ENCODE measurements around the gene AKNAD1. TPM values are rescaled to one million over a fixed set of nuclear protein-coding genes. Genes with fewer than 3 reads are reported as not detected.
A peak's percentile ranks its signal among the peaks of the same experiment; 100 is the strongest.

The AKNAD1 gene
- polyA plus RNA-seq = 4.6 to 6.9 TPM (median 5.1 TPM) in 3 replicates
- 0.82 TPM for polyA plus RNA-seq (2011; ENCODE audit: low read depth)
- 2.9 and 5.6 TPM in 2 replicates for polyA plus RNA-seq (2011; cell fraction: cytosol; rRNA removed)
- polyA plus RNA-seq (2011; cell fraction: nucleus; rRNA removed) = 5.8 and 8.3 TPM in 2 replicates
- 2.0 and 4.4 TPM in 2 replicates for polyA plus RNA-seq (2012; ENCODE audit: low replicate concordance)
- 0.56 to 2.2 TPM (median 0.66 TPM) in 3 replicates for polyA minus RNA-seq
- not detected for polyA minus RNA-seq (2011; cell fraction: cytosol; rRNA and poly(A)+ RNA removed)
- 3.5 and 3.6 TPM in 2 replicates for polyA minus RNA-seq (2011; cell fraction: nucleus; rRNA and poly(A)+ RNA removed)

GRCh38 chr1:108856994-108857393 lies at the start of gene AKNAD1:
Gene AKNAD1 (minus strand): TSS chr1:108857094. CDS start chr1:108852664, 4,430 bp downstream.
- dilution Hi-C loops (cut with MboI; ENCODE audit: extremely low pct_ligation_motif_present, low sequenced_read_pairs) = no loop called here
- H3K79me2 ChIP-seq (ENCODE audit: control insufficient read depth, insufficient read depth, low read length) = no peaks in the 10 kb centered on the region
- no peak for DNase-seq (ENCODE audit: low read depth, low spot score)
- no peak within 1 kb of the TSS for H3K27ac ChIP-seq (ENCODE audit: control insufficient read depth, insufficient read depth, low read length)
- H3K27me3 ChIP-seq (ENCODE audit: control insufficient read depth, extremely low read depth, insufficient read depth, low read length) = no peaks in the 10 kb centered on the region
- H3K4me2 ChIP-seq (ENCODE audit: control insufficient read depth, extremely low read depth, insufficient read depth, low read depth, low read length) = no peak within 1 kb of the TSS
- no peaks in the 10 kb centered on the region for H3K36me3 ChIP-seq (ENCODE audit: control insufficient read depth in 2 of 2, extremely low read depth in 1 of 2, insufficient read depth in 2 of 2, low read length in 2 of 2)
- H3K4me1 ChIP-seq (ENCODE audit: control insufficient read depth, extremely low read depth, insufficient read depth, low read length) = peaks cover 11% of the 10 kb centered on the region
- no peak within 1 kb of the TSS for H2AFZ ChIP-seq (ENCODE audit: control insufficient read depth, low read length)
- FAIRE-seq = no peak
- H3K9me3 ChIP-seq (ENCODE audit: control insufficient read depth, low read depth, low read length) = no peaks in the 10 kb centered on the region
- H3K9me1 ChIP-seq (ENCODE audit: control insufficient read depth, extremely low read depth, insufficient read depth, low read length) = no peaks in the 10 kb centered on the region
- TF ChIP-seq EZH2 (IDR thresholded peaks at IDR 0.05; ENCODE audit: low read length) = no peak
- TF ChIP-seq, protein P1, sequence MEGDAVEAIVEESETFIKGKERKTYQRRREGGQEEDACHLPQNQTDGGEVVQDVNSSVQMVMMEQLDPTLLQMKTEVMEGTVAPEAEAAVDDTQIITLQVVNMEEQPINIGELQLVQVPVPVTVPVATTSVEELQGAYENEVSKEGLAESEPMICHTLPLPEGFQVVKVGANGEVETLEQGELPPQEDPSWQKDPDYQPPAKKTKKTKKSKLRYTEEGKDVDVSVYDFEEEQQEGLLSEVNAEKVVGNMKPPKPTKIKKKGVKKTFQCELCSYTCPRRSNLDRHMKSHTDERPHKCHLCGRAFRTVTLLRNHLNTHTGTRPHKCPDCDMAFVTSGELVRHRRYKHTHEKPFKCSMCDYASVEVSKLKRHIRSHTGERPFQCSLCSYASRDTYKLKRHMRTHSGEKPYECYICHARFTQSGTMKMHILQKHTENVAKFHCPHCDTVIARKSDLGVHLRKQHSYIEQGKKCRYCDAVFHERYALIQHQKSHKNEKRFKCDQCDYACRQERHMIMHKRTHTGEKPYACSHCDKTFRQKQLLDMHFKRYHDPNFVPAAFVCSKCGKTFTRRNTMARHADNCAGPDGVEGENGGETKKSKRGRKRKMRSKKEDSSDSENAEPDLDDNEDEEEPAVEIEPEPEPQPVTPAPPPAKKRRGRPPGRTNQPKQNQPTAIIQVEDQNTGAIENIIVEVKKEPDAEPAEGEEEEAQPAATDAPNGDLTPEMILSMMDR (optimal IDR thresholded peaks at IDR 0.05 in 1 of 3, IDR thresholded peaks at IDR 0.05 in 1 of 3, conservative IDR thresholded peaks at IDR 0.05 in 1 of 3; ENCODE audit: extremely low read depth in 1 of 3, insufficient read depth in 2 of 3, low read length in 3 of 3) = no peak
- H3K9ac ChIP-seq (ENCODE audit: control insufficient read depth, extremely low read depth, insufficient read depth, low read length) = no peak within 1 kb of the TSS
- H4K20me1 ChIP-seq (ENCODE audit: control insufficient read depth, extremely low read depth, insufficient read depth, low read length) = no peaks in the 10 kb centered on the region
- H3K4me3 ChIP-seq (ENCODE audit: control insufficient read depth in 2 of 3, extremely low read depth in 1 of 3, insufficient read depth in 2 of 3, low read depth in 1 of 3, low read length in 3 of 3) = no peak within 1 kb of the TSS

- H3K4me3 ChIP-seq (ENCODE audit: control insufficient read depth in 2 of 3, extremely low read depth in 1 of 3, insufficient read depth in 2 of 3, low read depth in 1 of 3, low read length in 3 of 3) = no peak overlapping the region
- peaks cover 21 to 45% of the 10 kb centered on the region in 2 experiments for H3K36me3 ChIP-seq (ENCODE audit: control insufficient read depth in 2 of 2, extremely low read depth in 1 of 2, insufficient read depth in 2 of 2, low read length in 2 of 2)
- no peak overlapping the region for H2AFZ ChIP-seq (ENCODE audit: control insufficient read depth, low read length)
- H3K27ac ChIP-seq (ENCODE audit: control insufficient read depth, insufficient read depth, low read length) = peak overlapping the region; percentile 34
- no peak for FAIRE-seq
- H3K9me1 ChIP-seq (ENCODE audit: control insufficient read depth, extremely low read depth, insufficient read depth, low read length) = no peaks in the 10 kb centered on the region
- peaks cover 27% of the 10 kb centered on the region for H3K4me1 ChIP-seq (ENCODE audit: control insufficient read depth, extremely low read depth, insufficient read depth, low read length)
- DNase-seq (ENCODE audit: low read depth, low spot score) = no peak
- H3K9me3 ChIP-seq (ENCODE audit: control insufficient read depth, low read depth, low read length) = no peaks in the 10 kb centered on the region
- no peak overlapping the region for H3K9ac ChIP-seq (ENCODE audit: control insufficient read depth, extremely low read depth, insufficient read depth, low read length)
- H3K27me3 ChIP-seq (ENCODE audit: control insufficient read depth, extremely low read depth, insufficient read depth, low read length) = no peaks in the 10 kb centered on the region
- peak overlapping the region; percentile 6 for H3K4me2 ChIP-seq (ENCODE audit: control insufficient read depth, extremely low read depth, insufficient read depth, low read depth, low read length)
- H3K79me2 ChIP-seq (ENCODE audit: control insufficient read depth, insufficient read depth, low read length) = peaks cover 20% of the 10 kb centered on the region
- TF ChIP-seq EZH2 (IDR thresholded peaks at IDR 0.05; ENCODE audit: low read length) = no peak
- TF ChIP-seq, protein P1 (optimal IDR thresholded peaks at IDR 0.05 in 1 of 3, IDR thresholded peaks at IDR 0.05 in 1 of 3, conservative IDR thresholded peaks at IDR 0.05 in 1 of 3; ENCODE audit: extremely low read depth in 1 of 3, insufficient read depth in 2 of 3, low read length in 3 of 3) = no peak
- dilution Hi-C loops (cut with MboI; ENCODE audit: extremely low pct_ligation_motif_present, low sequenced_read_pairs) = loop anchor here (25.0 kb wide), 1 partner anchor 114 kb away; no protein-coding TSS in a partner anchor
- no peaks in the 10 kb centered on the region for H4K20me1 ChIP-seq (ENCODE audit: control insufficient read depth, extremely low read depth, insufficient read depth, low read length)
Measured at GRCh38 chr1:108901106-108901505, 44.2 kb upstream of the AKNAD1 start.
